CD14-positive monocyte (primary cell): Measurements from ENCODE around the gene SEC16A. TPM values are rescaled to one million over a fixed set of nuclear protein-coding genes. Genes with fewer than 3 reads are reported as not detected.

ENCODE experiments used
- DNase-seq, 3 donors: peaks; one replicate each; pipeline ENCODE4 v3.0.0-alpha.2; 2011 to 2022
- H2AFZ ChIP-seq: 2 replicates; pipeline ENCODE4 v1.6.0; 2012; ENCODE audit warnings: mild to moderate bottlenecking, low read depth, low read length, inconsistent platforms; ENCODE audit not compliant: insufficient read depth, poor library complexity, severe bottlenecking
- H3K27ac ChIP-seq, 2 donors: 1 replicate in 1 of 2; 2 replicates in 1 of 2; pipeline ENCODE4 v1.5.1; 2012 to 2013; ENCODE audit warnings: low read length in 2 of 2, control low read depth in 1 of 2, inconsistent platforms in 1 of 2, low read depth in 1 of 2, mild to moderate bottlenecking in 1 of 2
- H3K27me3 ChIP-seq, 2 donors: one replicate each; pipeline versions ENCODE4 v1.6.0 to v1.6.1; 2011 to 2013; ENCODE audit warnings: low read length in 2 of 2; ENCODE audit not compliant: control insufficient read depth in 2 of 2, insufficient read depth in 2 of 2
- H3K36me3 ChIP-seq, 2 donors: replicated peaks in 1 of 2; 1 replicate in 1 of 2; 2 replicates in 1 of 2; pipeline versions ENCODE4 v1.5.1 to v1.6.1; 2012 to 2013; ENCODE audit warnings: low read length in 2 of 2, control low read depth in 1 of 2, inconsistent platforms in 1 of 2, mild to moderate bottlenecking in 1 of 2; ENCODE audit not compliant: insufficient read depth in 2 of 2, control insufficient read depth in 1 of 2
- H3K4me1 ChIP-seq, 2 donors: 1 replicate in 1 of 2; 2 replicates in 1 of 2; pipeline versions ENCODE4 v1.5.1 to v1.6.1; 2012 to 2013; ENCODE audit warnings: low read length in 2 of 2, control low read depth in 1 of 2, inconsistent platforms in 1 of 2, mild to moderate bottlenecking in 1 of 2, moderate library complexity in 1 of 2; ENCODE audit not compliant: insufficient read depth in 2 of 2, control insufficient read depth in 1 of 2
- H3K4me2 ChIP-seq: replicated peaks from 2 replicates; pipeline ENCODE3; 2012; ENCODE audit warnings: low read length, moderate library complexity, mild to moderate bottlenecking; ENCODE audit not compliant: poor library complexity, severe bottlenecking; ENCODE audit errors: extremely low read depth
- H3K4me3 ChIP-seq, 3 experiments: fragments of 200-600 bp in 1 of 3; sonication (generic) in 1 of 3; replicated peaks in 1 of 3; 1 replicate in 2 of 3; 2 replicates in 1 of 3; pipeline ENCODE4 v1.5.1; 2011 to 2013; ENCODE audit warnings: low read length in 3 of 3, mild to moderate bottlenecking in 3 of 3, control low read depth in 2 of 3, low read depth in 2 of 3, inconsistent platforms in 1 of 3, moderate library complexity in 1 of 3
- H3K79me2 ChIP-seq: 2 replicates; pipeline ENCODE4 v1.6.0; 2012; ENCODE audit warnings: mild to moderate bottlenecking, control low read depth, inconsistent platforms, low read length, moderate library complexity; ENCODE audit not compliant: insufficient read depth
- H3K9ac ChIP-seq: 2 replicates; pipeline ENCODE4 v1.6.0; 2017; ENCODE audit warnings: low read length, mild to moderate bottlenecking; ENCODE audit not compliant: insufficient read depth, poor library complexity, severe bottlenecking
- H3K9me3 ChIP-seq, 2 donors: replicated peaks in 1 of 2; 1 replicate in 1 of 2; 2 replicates in 1 of 2; pipeline versions ENCODE4 v1.5.1 to v1.6.1; 2012 to 2013; ENCODE audit warnings: low read length in 2 of 2, control low read depth in 1 of 2; ENCODE audit not compliant: control insufficient read depth in 1 of 2, insufficient read depth in 1 of 2
- H4K20me1 ChIP-seq: 2 replicates; pipeline ENCODE4 v1.6.0; 2012; ENCODE audit warnings: mild to moderate bottlenecking, low read length, control low read depth, moderate library complexity; ENCODE audit not compliant: insufficient read depth
- H3K27ac Mint-ChIP-seq, 7 donors: one replicate each; pipeline ENCODE4 v1.8.0; 2020; ENCODE audit warnings: mild to moderate bottlenecking in 7 of 7, mixed read lengths in 7 of 7, moderate library complexity in 6 of 7, inconsistent platforms in 2 of 7
- H3K27me3 Mint-ChIP-seq, 3 donors: one replicate each; pipeline ENCODE4 v1.8.0; 2021 to 2022; ENCODE audit warnings: low read depth in 3 of 3, mild to moderate bottlenecking in 3 of 3, mixed read lengths in 3 of 3, moderate library complexity in 3 of 3, inconsistent platforms in 1 of 3
- H3K36me3 Mint-ChIP-seq, 2 donors: one replicate each; pipeline ENCODE4 v1.8.0; 2020; ENCODE audit warnings: mixed read lengths in 2 of 2, inconsistent platforms in 1 of 2, mild to moderate bottlenecking in 1 of 2
- H3K4me1 Mint-ChIP-seq: one replicate; pipeline ENCODE4 v1.8.0; 2020; ENCODE audit warnings: mild to moderate bottlenecking, mixed read lengths
- H3K4me3 Mint-ChIP-seq, 2 donors: one replicate each; pipeline ENCODE4 v1.8.0; 2020; ENCODE audit warnings: mild to moderate bottlenecking in 2 of 2, mixed read lengths in 2 of 2, moderate library complexity in 1 of 2
- H3K9me3 Mint-ChIP-seq, 7 donors: one replicate each; pipeline ENCODE4 v1.8.0; 2020 to 2022; ENCODE audit warnings: mixed read lengths in 7 of 7, mild to moderate bottlenecking in 6 of 7, moderate library complexity in 6 of 7, inconsistent platforms in 2 of 7
- WGBS: methylation state at CpG from one replicate; pipeline ENCODE4 v1.1.5; 2013; ENCODE audit warnings: missing lambda C conversion rate; ENCODE audit not compliant: insufficient coverage; 5-methylcytosine and 5-hydroxymethylcytosine counted together
- intact Hi-C, 2 donors: fragments of 100-400 bp; cut with micrococcal nuclease; formaldehyde crosslinking; loops; one replicate each; pipeline versions ENCODE4 v1.15.0 to v1.15.1; 2023
- polyA plus RNA-seq, 3 donors: library from polyadenylated mRNA; depleted of rRNA in 1 of 3; unstranded in 2 of 3; stranded (reverse) in 1 of 3; fragments of 300-500 nt in 2 of 3; fragments of >200 nt in 1 of 3; fragmentation: Illumina TruSeq in 2 of 3; gene quantifications; 1 replicate in 2 of 3; 2 replicates in 1 of 3; pipeline ENCODE4 v1.2.3, GENCODE V29; 2012 to 2021
- TF ChIP-seq, protein P1 (sequence below): fragments of 200-600 bp; IDR thresholded peaks from one replicate; pipeline ENCODE4 v1.8.0; 2022; ENCODE audit warnings: antibody characterized with exemption, mild to moderate bottlenecking

Gene SEC16A
- polyA plus RNA-seq, 3 donors = 11.1 to 36.8 (median 19.1) TPM

DNA sequence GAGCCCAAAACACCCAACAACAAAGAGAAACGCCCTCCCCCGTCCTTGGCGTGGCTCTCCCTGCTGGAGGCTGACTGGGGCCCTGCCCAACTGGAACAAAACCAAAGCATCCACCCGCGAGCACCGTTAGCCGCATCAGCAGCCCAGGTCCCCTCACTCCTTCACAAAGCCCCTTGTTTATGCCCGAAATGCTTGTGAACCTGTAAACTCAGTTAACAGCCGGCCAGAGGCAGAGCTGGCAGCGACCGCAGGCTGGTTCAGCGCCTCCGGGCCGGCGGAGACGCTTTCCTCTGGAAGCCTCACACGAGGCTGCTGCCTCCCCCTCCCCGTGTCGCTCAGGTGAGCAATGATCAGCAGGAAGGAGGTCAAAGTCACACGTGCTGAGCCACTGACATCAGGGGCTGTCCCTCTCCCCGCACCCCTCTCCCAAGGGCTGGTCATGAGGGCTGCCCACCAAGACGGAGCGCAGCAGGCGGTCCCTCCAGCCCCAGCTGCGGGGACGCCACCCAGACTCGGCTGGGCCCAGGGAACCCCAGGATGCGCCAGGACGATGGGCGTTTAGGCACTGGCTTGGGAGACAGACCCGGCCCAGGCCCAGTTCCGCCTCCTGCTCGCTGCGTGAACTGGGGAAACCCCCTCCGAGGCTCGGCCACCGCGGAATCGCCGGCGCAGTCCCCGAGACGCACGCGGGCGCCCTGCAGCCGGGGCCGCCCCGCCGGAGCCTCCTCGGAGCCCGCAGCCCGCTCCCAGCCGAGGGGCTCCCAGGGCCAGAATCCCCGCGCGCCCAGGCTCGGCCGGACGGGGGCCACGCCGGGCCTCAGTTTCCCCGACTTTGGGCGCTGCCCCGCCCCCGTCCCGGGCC lies 83.4 kb downstream of the SEC16A start:
- DNase-seq = peak in 2 of 3 donors; percentile 18 to 63
- Histone ChIP-seq H3K4me2 (peak overlapping the region; percentile 85), H2AFZ (peak overlapping the region; percentile 71), H3K27ac (peak overlapping the region in 1 of 2 donors; percentile 62), H3K4me3 (peak overlapping the region; percentile 47 to 88 (median 77)), H4K20me1 (peaks cover 14% of the 10 kb centered on the region), H3K9me3 (no peaks in the 10 kb centered on the region), H3K36me3 (peaks cover 41 to 49% of the 10 kb centered on the region in 2 donors), H3K4me1 (peaks cover 17 to 23% of the 10 kb centered on the region in 2 donors), H3K9ac (peak overlapping the region; percentile 76), H3K27me3 (no peaks in the 10 kb centered on the region), H3K79me2 (peaks cover 15% of the 10 kb centered on the region)
- WGBS = 2% methylated on average over 64 of the region's 67 CpGs
- Mint-ChIP-seq H3K4me3 (peak overlapping the region; percentile 83 to 88), H3K4me1 (peaks cover 15% of the 10 kb centered on the region), H3K36me3 (peaks cover 42 to 60% of the 10 kb centered on the region in 2 donors), H3K27ac (peak overlapping the region in 4 of 7 donors; percentile 12 to 50 (median 37)), H3K9me3 (peaks cover 0 to 2% (median 0%) of the 10 kb centered on the region in 7 donors), H3K27me3 (peaks cover 0 to 4% (median 4%) of the 10 kb centered on the region in 3 donors)
- TF ChIP-seq, protein P1, sequence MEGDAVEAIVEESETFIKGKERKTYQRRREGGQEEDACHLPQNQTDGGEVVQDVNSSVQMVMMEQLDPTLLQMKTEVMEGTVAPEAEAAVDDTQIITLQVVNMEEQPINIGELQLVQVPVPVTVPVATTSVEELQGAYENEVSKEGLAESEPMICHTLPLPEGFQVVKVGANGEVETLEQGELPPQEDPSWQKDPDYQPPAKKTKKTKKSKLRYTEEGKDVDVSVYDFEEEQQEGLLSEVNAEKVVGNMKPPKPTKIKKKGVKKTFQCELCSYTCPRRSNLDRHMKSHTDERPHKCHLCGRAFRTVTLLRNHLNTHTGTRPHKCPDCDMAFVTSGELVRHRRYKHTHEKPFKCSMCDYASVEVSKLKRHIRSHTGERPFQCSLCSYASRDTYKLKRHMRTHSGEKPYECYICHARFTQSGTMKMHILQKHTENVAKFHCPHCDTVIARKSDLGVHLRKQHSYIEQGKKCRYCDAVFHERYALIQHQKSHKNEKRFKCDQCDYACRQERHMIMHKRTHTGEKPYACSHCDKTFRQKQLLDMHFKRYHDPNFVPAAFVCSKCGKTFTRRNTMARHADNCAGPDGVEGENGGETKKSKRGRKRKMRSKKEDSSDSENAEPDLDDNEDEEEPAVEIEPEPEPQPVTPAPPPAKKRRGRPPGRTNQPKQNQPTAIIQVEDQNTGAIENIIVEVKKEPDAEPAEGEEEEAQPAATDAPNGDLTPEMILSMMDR = no peak
- intact Hi-C loops = loop anchor here (2.0 to 5.0 kb wide), 3 partner anchors 27 to 61 kb away; partner anchors contain the start of genes CARD9 (in 1 of the 2) and DNLZ (in 1 of the 2)

DNA sequence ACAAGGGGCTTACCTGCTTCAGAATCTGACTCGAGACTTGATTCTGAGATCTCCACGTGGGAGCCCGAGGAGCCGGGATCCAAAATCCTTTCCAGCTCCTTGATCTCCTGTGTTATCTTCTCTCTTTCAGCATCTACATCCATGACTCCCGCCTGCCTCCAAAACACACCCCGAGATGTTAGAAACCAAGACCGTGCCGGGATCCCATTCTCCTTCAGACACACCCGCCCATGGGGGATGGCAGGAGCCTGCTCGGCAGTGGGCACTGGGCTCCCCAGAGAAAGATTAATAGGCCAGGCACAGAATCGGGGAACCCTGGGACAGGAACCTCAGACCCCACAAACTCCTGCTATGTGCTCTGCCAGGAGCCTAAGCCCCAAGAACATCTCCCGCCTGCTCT lies 84.6 kb downstream of the SEC16A start:
- no peak overlapping the region for H3K4me3 ChIP-seq
- Mint-ChIP-seq H3K4me3 (peak overlapping the region in 1 of 2 donors; percentile 6), H3K36me3 (peaks cover 46 to 58% of the 10 kb centered on the region in 2 donors), H3K27me3 (peaks cover 0 to 4% (median 4%) of the 10 kb centered on the region in 3 donors), H3K27ac (no peak overlapping the region), H3K9me3 (peaks cover 0 to 2% (median 0%) of the 10 kb centered on the region in 7 donors), H3K4me1 (peaks cover 15% of the 10 kb centered on the region)
- no peak for DNase-seq
- no peaks in the 10 kb centered on the region for H3K27me3 ChIP-seq
- intact Hi-C loops = no loop called here
- H3K9me3 ChIP-seq = no peaks in the 10 kb centered on the region
- peaks cover 45 to 51% of the 10 kb centered on the region in 2 donors for H3K36me3 ChIP-seq
- peaks cover 15% of the 10 kb centered on the region for H3K79me2 ChIP-seq
- peaks cover 14% of the 10 kb centered on the region for H4K20me1 ChIP-seq
- no peak overlapping the region for H3K27ac ChIP-seq
- TF ChIP-seq, protein P1 = no peak
- 96% methylated on average over 8 of the region's 12 CpGs for WGBS
- no peak overlapping the region for H3K4me2 ChIP-seq
- no peak overlapping the region for H2AFZ ChIP-seq
- H3K9ac ChIP-seq = no peak overlapping the region
- peaks cover 17 to 23% of the 10 kb centered on the region in 2 donors for H3K4me1 ChIP-seq
